MM.1S (cell line): Measurements from ENCODE around the gene PRKCA.

Experiments
- DNase-seq: peaks from one replicate; pipeline ENCODE4 v3.0.0-alpha.2; 2015
- H2AFZ ChIP-seq: fragments of 300-600 bp; sonication (generic); 2 replicates; pipeline ENCODE4 v1.6.0; 2016; ENCODE audit warnings: antibody characterized with exemption, low read length
- H3F3A ChIP-seq: fragments of 300-600 bp; sonication (generic); 2 replicates; pipeline ENCODE4 v1.6.1; 2016; ENCODE audit warnings: mild to moderate bottlenecking, antibody characterized with exemption, low read length, moderate library complexity, mixed read lengths; ENCODE audit not compliant: insufficient read depth
- H3K27ac ChIP-seq: fragments of 300-600 bp; sonication (generic); 2 replicates; pipeline ENCODE4 v1.5.1; 2016; ENCODE audit warnings: mild to moderate bottlenecking, low read length
- H3K27me3 ChIP-seq: fragments of 300-600 bp; sonication (generic); replicated peaks from 2 replicates; pipeline ENCODE4 v1.6.0; 2016; ENCODE audit warnings: low read length; ENCODE audit not compliant: insufficient read depth
- H3K36me3 ChIP-seq: fragments of 300-600 bp; sonication (generic); replicated peaks from 2 replicates; pipeline ENCODE4 v1.6.1; 2016; ENCODE audit warnings: mild to moderate bottlenecking, low read length, mixed read lengths; ENCODE audit not compliant: insufficient read depth
- H3K4me1 ChIP-seq: fragments of 300-600 bp; sonication (generic); 2 replicates; pipeline ENCODE4 v1.6.1; 2016; ENCODE audit warnings: low read length, mixed read lengths
- H3K4me2 ChIP-seq: fragments of 300-600 bp; sonication (generic); 2 replicates; pipeline ENCODE4 v1.6.0; 2016; ENCODE audit warnings: low read depth, low read length
- H3K4me3 ChIP-seq: fragments of 300-600 bp; sonication (generic); 2 replicates; pipeline ENCODE4 v1.5.1; 2016; ENCODE audit warnings: low read length, mixed read lengths
- H3K79me2 ChIP-seq: fragments of 300-600 bp; sonication (generic); 2 replicates; pipeline ENCODE4 v1.6.1; 2016; ENCODE audit warnings: mixed run types, low read length, mixed read lengths
- H3K9ac ChIP-seq: fragments of 300-600 bp; sonication (generic); 2 replicates; pipeline ENCODE4 v1.6.1; 2016; ENCODE audit warnings: low read length, mixed read lengths
- H3K9me2 ChIP-seq: fragments of 300-600 bp; sonication (generic); replicated peaks from 2 replicates; pipeline ENCODE4 v1.6.1; 2016; ENCODE audit warnings: mild to moderate bottlenecking, low read length, mixed read lengths; ENCODE audit not compliant: insufficient read depth
- H3K9me3 ChIP-seq: fragments of 300-600 bp; sonication (generic); replicated peaks from 2 replicates; pipeline ENCODE4 v1.6.1; 2016; ENCODE audit warnings: mild to moderate bottlenecking, low read length, mixed read lengths; ENCODE audit not compliant: insufficient read depth
- H4K20me1 ChIP-seq: fragments of 300-600 bp; sonication (generic); 2 replicates; pipeline ENCODE4 v1.6.1; 2016; ENCODE audit warnings: mild to moderate bottlenecking, low read length, moderate library complexity, mixed read lengths; ENCODE audit not compliant: insufficient read depth
- EZH2 ChIP-seq: fragments of 300-600 bp; sonication (generic); optimal IDR thresholded peaks from 2 replicates; pipeline ENCODE3; 2017; ENCODE audit warnings: low read depth, mild to moderate bottlenecking, antibody characterized with exemption, low read length, mixed read lengths
- EZH2phosphoT487 ChIP-seq: fragments of 300-600 bp; sonication (generic); IDR thresholded peaks from 2 replicates; pipeline ENCODE4 v1.6.1; 2018; ENCODE audit warnings: antibody characterized with exemption, low read length
- TF ChIP-seq, protein P1 (sequence below): fragments of 300-600 bp; sonication (generic); IDR thresholded peaks from 2 replicates; pipeline ENCODE4 v1.5.1; 2016; ENCODE audit warnings: antibody characterized with exemption, low read length, mixed read lengths

The PRKCA gene

DNA sequence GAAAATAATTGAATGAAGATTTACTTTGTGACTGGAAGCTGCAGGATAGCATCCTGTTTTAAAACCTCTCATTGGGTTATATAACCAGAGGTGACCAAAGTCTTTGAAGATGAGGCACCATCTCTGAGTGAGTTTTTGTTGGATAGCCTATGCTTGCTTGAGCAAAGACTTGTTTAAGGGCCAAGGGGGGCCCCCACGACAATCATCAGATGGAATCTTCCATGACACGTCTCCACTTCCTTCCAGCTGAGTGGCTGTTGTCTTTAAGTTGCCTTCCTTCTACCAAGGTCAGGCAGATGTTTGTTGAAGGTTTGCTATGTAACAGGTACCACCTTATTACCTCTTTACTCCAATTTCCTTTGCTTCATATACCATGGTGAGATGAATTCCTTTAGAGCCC, 188.8 kb downstream of the PRKCA start:
- H2AFZ ChIP-seq, result no peak overlapping the region
- TF ChIP-seq, protein P1, sequence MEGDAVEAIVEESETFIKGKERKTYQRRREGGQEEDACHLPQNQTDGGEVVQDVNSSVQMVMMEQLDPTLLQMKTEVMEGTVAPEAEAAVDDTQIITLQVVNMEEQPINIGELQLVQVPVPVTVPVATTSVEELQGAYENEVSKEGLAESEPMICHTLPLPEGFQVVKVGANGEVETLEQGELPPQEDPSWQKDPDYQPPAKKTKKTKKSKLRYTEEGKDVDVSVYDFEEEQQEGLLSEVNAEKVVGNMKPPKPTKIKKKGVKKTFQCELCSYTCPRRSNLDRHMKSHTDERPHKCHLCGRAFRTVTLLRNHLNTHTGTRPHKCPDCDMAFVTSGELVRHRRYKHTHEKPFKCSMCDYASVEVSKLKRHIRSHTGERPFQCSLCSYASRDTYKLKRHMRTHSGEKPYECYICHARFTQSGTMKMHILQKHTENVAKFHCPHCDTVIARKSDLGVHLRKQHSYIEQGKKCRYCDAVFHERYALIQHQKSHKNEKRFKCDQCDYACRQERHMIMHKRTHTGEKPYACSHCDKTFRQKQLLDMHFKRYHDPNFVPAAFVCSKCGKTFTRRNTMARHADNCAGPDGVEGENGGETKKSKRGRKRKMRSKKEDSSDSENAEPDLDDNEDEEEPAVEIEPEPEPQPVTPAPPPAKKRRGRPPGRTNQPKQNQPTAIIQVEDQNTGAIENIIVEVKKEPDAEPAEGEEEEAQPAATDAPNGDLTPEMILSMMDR, result no peak
- TF ChIP-seq EZH2 (no peak), EZH2phosphoT487 (no peak)
- no peaks in the 10 kb centered on the region for H4K20me1 ChIP-seq
- no peak overlapping the region for H3K9ac ChIP-seq
- no peaks in the 10 kb centered on the region for H3F3A ChIP-seq
- DNase-seq, result no peak
- no peak overlapping the region for H3K4me2 ChIP-seq
- no peaks in the 10 kb centered on the region for H3K4me1 ChIP-seq
- no peaks in the 10 kb centered on the region for H3K36me3 ChIP-seq
- H3K9me3 ChIP-seq, result no peaks in the 10 kb centered on the region
- no peak overlapping the region for H3K4me3 ChIP-seq
- H3K27ac ChIP-seq, result no peak overlapping the region
- H3K9me2 ChIP-seq, result no peaks in the 10 kb centered on the region
- no peaks in the 10 kb centered on the region for H3K79me2 ChIP-seq
- no peaks in the 10 kb centered on the region for H3K27me3 ChIP-seq

DNA sequence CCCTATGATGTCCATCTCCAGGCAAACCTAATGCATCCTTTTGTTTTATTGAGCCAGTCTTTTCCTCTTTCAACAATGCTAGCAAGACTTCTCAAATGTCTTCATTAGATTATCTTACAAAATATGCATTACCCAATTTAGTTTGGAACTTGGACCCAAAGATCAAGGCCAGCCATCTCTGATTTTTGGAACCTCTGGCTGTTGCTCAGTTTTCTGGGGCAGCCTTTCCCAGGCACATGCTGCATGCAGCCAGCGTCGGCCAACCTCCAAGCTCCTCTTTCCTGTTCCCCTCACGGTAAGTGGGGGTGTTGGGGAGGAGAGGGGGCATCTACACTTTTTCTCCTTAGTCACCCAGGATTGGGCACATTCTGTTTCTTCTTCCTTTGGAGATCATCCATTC, 189.3 kb downstream of the PRKCA start:
- no peaks in the 10 kb centered on the region for H3K9me3 ChIP-seq
- no peaks in the 10 kb centered on the region for H3K4me1 ChIP-seq
- no peak overlapping the region for H3K9ac ChIP-seq
- TF ChIP-seq EZH2, result no peak
- TF ChIP-seq EZH2phosphoT487, result no peak
- no peaks in the 10 kb centered on the region for H3K9me2 ChIP-seq
- no peaks in the 10 kb centered on the region for H3K79me2 ChIP-seq
- DNase-seq, result no peak
- H3F3A ChIP-seq, result no peaks in the 10 kb centered on the region
- no peaks in the 10 kb centered on the region for H3K36me3 ChIP-seq
- no peak overlapping the region for H2AFZ ChIP-seq
- H3K4me3 ChIP-seq, result no peak overlapping the region
- H3K27ac ChIP-seq, result no peak overlapping the region
- no peak overlapping the region for H3K4me2 ChIP-seq
- H4K20me1 ChIP-seq, result no peaks in the 10 kb centered on the region
- H3K27me3 ChIP-seq, result no peaks in the 10 kb centered on the region

DNA sequence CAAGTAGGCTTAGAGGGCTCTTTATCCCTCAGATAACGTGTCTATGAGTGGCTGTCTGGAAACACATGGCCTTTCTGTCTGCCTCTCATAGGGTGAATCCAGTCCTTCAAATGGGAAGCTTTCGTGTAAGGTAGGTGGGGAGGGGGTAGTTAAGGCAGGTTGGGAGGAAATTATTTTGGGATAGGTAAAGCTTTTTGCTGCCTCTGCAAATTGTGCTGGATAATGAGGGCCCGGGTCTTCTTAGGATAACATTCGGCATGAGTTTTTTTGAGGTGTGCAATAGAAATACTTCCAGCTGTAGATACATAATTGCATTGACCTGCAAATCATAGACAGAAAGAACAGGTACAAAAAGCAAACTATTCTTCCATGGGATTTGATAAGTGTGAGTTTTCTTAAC, 189.7 kb downstream of the PRKCA start:
- Histone ChIP-seq H3K9me3 (no peaks in the 10 kb centered on the region), H2AFZ (no peak overlapping the region), H3K4me3 (no peak overlapping the region), H3K79me2 (no peaks in the 10 kb centered on the region), H3K4me1 (no peaks in the 10 kb centered on the region), H3K9ac (no peak overlapping the region), H3K27me3 (no peaks in the 10 kb centered on the region), H3K36me3 (no peaks in the 10 kb centered on the region), H3K9me2 (no peaks in the 10 kb centered on the region), H3K4me2 (no peak overlapping the region), H3F3A (no peaks in the 10 kb centered on the region), H4K20me1 (no peaks in the 10 kb centered on the region), H3K27ac (no peak overlapping the region)
- no peak for DNase-seq
- TF ChIP-seq, protein P1, result no peak
- no peak for TF ChIP-seq EZH2phosphoT487
- TF ChIP-seq EZH2, result no peak

DNA sequence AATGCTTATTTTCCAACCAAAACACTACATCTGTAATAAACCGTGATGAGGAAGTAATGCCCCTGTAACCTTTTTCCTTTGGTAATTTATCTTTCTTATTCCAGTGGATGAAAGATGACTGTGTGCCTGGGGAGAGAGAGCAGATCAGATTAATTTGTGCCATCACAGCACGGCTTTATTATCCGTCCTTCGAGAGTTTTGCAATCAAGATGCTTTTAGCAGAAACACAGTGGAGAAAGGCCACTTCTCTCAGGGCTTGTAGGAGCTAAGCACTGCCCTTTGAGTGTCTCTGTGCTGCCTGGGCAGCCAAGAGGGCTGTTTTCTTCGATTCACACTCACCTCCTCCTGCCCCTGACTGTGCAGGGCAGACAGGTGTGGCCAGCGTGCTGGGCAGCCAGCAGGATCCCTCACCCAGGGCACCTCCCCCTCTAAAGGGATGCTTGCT, 190.2 kb downstream of the PRKCA start:
- no peak for DNase-seq
- Histone ChIP-seq H3K4me1 (no peaks in the 10 kb centered on the region), H3K4me3 (no peak overlapping the region), H3K36me3 (no peaks in the 10 kb centered on the region), H3K27me3 (no peaks in the 10 kb centered on the region), H3K79me2 (no peaks in the 10 kb centered on the region), H4K20me1 (no peaks in the 10 kb centered on the region), H3K9me3 (no peaks in the 10 kb centered on the region), H3K9ac (no peak overlapping the region), H3K4me2 (no peak overlapping the region), H3F3A (no peaks in the 10 kb centered on the region), H2AFZ (no peak overlapping the region), H3K27ac (no peak overlapping the region), H3K9me2 (no peaks in the 10 kb centered on the region)
- no peak for TF ChIP-seq EZH2
- TF ChIP-seq, protein P1, result no peak
- no peak for TF ChIP-seq EZH2phosphoT487
